ENCODE results near the gene LSR.

The LSR gene, protein sequence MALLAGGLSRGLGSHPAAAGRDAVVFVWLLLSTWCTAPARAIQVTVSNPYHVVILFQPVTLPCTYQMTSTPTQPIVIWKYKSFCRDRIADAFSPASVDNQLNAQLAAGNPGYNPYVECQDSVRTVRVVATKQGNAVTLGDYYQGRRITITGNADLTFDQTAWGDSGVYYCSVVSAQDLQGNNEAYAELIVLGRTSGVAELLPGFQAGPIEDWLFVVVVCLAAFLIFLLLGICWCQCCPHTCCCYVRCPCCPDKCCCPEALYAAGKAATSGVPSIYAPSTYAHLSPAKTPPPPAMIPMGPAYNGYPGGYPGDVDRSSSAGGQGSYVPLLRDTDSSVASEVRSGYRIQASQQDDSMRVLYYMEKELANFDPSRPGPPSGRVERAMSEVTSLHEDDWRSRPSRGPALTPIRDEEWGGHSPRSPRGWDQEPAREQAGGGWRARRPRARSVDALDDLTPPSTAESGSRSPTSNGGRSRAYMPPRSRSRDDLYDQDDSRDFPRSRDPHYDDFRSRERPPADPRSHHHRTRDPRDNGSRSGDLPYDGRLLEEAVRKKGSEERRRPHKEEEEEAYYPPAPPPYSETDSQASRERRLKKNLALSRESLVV

GRCh38 chr19:35248310-35249145 is at the start of gene LSR:
Gene LSR, plus strand, starts transcription at chr19:35249002. Its CDS starts 21 bp downstream, at chr19:35249023.
- DNase-seq (ENCODE audit: low read depth), result no peak

GRCh38 chr19:35199481-35199880 is 49.3 kb upstream of the LSR start:
- DNase-seq (ENCODE audit: low read depth), result no peak

- DNase-seq (ENCODE audit: low read depth), result no peak
Measured at GRCh38 chr19:35202722-35203688, 45.8 kb upstream of the LSR start.

GRCh38 chr19:35204799-35205732 is 43.7 kb upstream of the LSR start:
- DNase-seq (ENCODE audit: low read depth), result no peak

GRCh38 chr19:35205733-35206323 is 43.0 kb upstream of the LSR start:
- no peak for DNase-seq (ENCODE audit: low read depth)

DNA sequence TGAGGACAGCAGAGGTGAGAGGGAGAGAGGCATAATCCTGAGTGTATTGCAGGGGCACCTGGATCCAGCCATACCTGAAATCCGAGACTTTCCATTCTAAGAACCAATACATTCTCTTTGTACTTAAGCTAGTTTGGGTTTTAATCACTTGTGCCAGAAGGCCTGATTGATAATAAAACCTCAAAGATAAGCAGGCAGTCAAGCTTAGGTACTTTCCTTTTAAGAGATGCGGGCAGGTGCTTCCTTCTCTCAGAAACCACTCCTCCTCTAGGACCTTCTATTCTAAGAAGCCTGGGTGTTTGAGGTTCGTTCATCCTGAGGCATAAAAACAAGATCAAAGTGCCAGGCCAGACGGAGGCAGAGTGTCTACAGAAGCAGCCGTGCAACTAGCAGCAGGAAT is 42.4 kb upstream of the LSR start:
- no peak for DNase-seq (ENCODE audit: low read depth)

DNA sequence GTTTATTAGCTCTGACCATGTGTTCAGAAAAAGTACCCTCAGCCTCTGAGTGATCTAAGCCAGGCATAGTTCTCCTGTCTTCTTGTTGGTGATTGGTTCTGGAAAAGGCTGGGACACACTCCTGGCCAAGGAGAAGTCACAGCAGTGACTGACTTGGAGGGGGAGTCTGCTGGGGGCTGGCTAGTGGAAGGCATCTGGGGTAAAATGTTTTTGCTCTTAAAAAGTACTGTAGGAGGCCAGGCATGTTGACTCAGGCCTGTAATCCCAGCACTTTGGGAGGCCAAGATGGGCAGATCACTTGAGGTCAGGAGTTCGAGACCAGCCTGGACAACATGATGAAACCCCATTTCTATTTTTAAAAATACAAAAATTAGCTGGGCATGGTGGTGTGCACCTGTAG is 41.9 kb upstream of the LSR start:
- no peak for DNase-seq (ENCODE audit: low read depth)

DNA sequence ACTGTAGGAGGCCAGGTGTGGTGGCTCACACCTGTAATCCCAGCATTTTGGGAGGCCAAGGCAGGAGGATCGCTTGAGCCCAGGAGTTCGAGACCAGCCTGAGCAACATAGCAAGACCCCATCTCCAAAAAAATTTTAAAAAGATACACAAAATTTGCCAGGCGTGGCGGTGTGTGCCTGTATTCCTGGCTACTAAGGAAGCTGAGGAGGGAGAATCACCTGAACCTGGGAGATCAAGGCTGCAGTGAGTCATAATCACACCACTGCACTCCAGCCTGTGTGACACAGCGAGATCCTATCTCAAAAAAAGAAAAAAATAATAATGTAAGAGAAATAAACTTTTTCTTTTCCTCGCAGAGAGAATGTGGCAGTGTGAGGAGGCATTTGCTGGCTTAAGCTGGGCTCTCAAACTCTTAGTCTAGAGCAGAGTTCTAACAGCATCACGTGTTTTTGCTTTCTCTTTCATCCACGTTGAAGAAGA is 41.4 kb upstream of the LSR start:
- no peak for DNase-seq (ENCODE audit: low read depth)

- no peak for DNase-seq (ENCODE audit: low read depth)
Measured at GRCh38 chr19:35208121-35208520, 40.7 kb upstream of the LSR start.

DNA sequence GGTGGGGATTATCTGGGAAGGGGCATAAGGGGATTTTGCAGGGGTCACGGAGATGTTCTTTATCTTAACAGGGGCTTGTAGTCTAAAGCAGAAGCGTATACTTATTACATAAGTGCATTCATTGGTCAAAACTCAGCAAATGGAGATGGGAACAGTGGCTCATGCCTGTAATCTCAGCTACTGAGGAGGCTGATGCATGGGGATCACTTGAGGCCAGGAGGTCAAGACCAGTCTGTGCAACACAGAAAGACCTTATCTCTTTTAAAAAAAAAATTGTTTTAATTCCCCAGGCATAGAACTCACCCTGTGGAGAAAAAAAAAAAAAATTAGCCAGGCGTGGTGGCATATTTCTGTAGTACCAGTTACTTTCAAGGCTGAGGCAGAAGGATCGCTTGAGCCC is 39.2 kb upstream of the LSR start:
- no peak for DNase-seq (ENCODE audit: low read depth)

DNA sequence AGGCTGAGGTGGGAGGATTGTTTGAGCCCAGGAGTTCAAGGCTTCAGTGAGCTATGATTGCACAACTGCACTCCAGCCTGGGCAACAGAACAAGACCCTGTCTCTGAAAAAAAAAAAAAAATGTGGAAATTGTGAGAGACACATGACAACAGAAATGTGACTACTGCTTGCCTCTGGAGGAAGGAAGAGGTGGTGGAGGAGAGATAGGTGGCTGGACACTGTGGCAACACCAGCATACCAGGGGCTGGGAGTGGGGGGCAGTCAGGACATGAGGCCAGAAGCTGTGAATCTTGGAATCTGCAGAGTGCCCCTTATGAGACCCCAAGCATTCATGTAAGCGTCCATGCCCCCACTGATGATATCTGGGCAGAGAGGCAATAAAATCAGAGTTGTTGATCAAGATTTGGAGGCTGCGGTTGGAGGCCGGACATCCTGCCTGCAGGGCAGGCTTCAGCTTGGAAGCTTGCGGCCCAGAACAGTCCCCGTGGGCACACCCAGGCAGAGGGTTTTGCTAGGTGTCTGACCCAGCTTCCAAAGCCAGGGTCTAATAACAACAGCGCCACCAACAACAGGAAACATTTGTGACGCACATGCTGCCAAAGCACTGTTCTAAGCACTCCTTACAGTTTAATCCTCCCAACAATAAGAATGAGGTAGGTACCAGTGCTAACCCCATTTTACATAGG is 37.1 kb upstream of the LSR start:
- DNase-seq (ENCODE audit: low read depth), result no peak

GRCh38 chr19:35212241-35212640 is 36.6 kb upstream of the LSR start:
- DNase-seq (ENCODE audit: low read depth), result no peak

DNA sequence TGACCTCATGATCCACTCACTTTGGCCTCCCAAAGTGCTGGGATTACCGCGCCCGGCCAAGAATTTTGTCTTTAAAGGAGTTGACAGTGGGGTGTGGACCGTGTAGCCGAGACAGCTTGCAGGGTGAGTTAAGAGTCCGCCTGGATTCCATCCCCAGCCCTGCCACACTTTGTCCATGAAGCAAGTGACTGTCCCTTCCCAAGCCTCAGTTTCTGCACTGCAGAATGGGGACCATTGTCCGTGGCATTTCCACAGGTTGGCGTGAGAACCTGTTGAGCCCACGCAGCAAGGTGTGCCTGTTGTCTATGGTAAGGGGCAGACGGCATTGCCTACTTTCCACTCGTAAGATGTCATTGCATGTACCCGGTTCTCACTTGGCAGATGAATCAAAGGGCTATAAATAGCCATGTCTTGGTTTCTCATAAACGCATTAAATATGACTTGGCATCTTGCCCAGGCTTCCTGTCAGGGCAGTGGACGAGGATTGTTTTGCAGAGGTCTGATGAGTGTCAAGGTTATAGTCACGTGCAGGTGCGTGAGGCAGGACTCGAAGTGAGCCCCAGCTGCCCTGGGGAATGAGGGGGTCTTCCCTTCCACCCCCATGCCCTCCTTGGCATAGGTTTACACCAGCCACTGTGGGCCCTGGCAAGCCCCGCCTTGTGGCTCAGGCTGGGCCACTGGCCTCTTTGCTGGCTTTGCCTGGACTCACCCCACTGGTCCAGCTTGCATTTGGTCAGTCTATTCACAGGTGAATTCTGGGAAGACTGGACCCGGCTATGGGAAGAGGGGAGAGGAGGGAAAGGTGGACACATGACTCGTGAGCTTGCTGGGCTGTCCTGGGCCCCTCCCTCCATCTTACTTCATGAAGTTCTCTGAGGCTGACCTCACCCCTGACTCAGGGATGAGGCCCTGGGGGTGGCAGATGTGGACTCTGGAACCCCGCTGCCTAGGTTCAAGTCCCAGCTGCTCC is 34.9 kb upstream of the LSR start:
- peak; percentile 90 for DNase-seq (ENCODE audit: low read depth)

DNA sequence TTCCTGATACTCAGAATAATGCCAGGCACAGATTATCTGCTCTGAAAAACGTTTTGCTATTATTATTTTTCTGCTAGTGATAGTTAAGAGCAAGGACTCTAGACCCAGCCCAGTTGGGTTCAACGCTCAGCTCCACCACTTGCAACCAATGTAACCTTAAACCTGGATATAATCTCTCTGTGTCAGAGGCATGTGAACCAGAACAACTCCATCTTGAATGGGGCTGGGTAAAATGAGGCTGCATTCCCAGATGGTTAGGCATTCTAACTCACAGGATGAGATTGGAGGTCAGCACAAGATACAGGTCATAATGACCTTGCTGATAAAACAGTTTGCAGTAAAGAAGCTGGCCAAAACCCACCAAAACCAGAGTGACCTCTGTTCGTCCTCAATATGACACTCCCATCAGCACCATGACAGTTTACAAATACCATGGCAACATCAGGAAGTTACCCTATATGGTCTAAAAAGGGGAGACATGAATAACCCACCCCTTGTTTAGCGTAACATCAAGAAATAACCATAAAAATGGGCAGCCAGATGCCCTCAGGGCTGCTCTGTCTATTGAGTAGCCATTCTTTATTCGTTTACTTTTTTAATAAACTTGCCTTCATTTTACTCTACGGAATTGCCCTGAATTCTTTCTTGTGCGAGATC is 33.9 kb upstream of the LSR start:
- DNase-seq (ENCODE audit: low read depth), result no peak

DNA sequence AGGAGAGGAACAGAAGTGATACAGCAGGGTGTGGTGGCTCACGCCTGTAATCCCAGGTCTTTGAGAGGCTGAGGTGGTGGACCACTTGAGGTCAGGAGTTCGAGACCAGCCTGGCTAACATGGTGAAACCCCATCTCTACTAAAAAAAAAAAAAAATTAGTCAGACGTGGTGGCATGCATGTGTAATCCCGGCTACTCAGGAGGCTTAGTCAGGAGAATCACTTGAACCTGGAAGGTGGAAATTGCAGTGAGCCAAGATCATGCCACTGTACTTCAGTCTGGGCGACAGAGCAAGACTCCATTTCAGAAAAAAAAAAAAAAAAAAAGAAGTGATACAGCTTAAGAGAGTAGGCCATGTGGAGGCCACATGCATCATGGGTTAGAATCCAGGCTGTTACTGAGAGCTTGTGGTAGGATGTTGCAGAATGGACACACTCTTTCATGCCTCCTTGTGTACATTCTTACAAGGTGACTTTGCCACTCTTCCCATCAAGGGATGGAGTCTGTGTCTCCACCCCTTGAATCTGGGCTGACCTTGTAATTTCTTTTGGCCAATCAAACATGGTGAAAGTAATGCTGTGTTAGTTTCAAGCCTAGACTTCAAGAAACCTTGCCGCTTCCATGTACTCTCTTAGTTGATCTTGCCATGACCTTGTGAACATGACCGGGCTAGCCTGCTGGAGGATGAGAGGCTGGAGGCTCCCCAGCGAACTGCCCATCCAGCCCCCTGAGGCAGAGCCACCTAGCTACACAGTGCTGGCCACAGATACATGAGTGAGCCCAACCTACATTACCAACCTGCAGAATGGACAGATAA is 32.6 kb upstream of the LSR start:
- DNase-seq (ENCODE audit: low read depth), result peak; percentile 46

DNA sequence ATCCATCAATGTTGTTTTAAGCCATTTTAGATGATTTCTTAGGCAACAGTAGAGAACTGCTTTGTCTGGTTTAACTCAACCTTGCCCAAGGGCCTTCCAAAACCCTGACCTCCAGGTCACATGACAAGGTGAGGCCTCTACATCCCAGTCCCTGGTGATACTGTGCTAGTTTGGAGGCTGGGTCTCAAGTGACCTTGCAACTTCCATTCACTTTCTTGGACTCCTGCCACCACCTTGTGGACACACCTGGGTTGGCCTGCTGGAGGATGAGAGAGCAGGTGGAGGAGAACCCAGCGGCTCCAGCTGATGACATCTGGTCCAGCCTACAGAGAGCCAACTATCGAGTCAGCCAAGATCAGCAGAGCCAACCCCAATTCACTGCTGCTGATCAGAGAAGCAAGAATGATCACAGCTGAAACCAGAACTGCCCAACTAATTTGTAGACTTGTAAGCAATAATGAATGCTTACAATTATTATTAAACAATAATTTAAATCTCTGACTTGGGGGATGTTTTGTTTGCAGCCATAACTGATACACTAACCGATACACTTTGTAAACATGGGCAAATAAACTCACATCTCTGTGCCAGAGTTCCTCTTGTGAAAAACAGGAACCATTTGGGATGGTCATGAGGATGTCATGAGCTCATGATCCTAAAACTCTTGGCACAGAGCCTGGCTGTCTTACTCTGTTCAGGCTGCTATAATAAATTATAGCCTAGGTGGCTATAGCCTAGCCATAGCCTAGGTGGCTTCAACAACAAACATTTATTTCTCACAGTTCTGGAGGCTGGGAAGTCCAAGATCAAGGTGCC is 31.8 kb upstream of the LSR start:
- no peak for DNase-seq (ENCODE audit: low read depth)

All from iris pigment epithelial cell (primary cell).